HAP-1 (cell line): ENCODE data around the gene KNOP1.
"Not testable (repeated sequence)": the region's sequence is repeated elsewhere in the genome, so short reads cannot be mapped to it uniquely, and the experiment has no call there.

Source experiments
- DNase-seq, 2 experiments: peaks; one replicate each; pipeline ENCODE4 v3.0.0-alpha.2; 2016 to 2020; ENCODE audit warnings: low spot score in 2 of 2
- H3K27me3 ChIP-seq: fragments of 250-450 bp; sonication (Bioruptor Pico); 2 replicates; pipeline ENCODE4 v1.5.1; 2020; ENCODE audit warnings: low read depth, mild to moderate bottlenecking, moderate library complexity
- H3K36me3 ChIP-seq: fragments of 250-450 bp; sonication (Bioruptor Pico); replicated peaks from 2 replicates; pipeline ENCODE4 v1.5.1; 2020; ENCODE audit warnings: mild to moderate bottlenecking
- H3K4me1 ChIP-seq: fragments of 250-450 bp; sonication (Bioruptor Pico); 2 replicates; pipeline ENCODE4 v1.5.1; 2020; ENCODE audit warnings: mild to moderate bottlenecking
- H3K4me3 ChIP-seq: fragments of 250-450 bp; sonication (Bioruptor Pico); 2 replicates; pipeline ENCODE4 v1.5.1; 2020; ENCODE audit warnings: mild to moderate bottlenecking, moderate library complexity
- H3K9me3 ChIP-seq: fragments of 250-450 bp; sonication (Bioruptor Pico); 2 replicates; pipeline ENCODE4 v1.5.1; 2020; ENCODE audit warnings: mild to moderate bottlenecking, moderate library complexity
- in situ Hi-C: fragments of 300-500 bp; cut with MboI; formaldehyde crosslinking; loops from 3 replicates; pipeline ENCODE4 v1.14.3; 2020; ENCODE audit warnings: low sequenced_read_pairs, inconsistent platforms, mixed read lengths

KNOP1 gene

GRCh38 chr16:19696961-19697360 is 21.1 kb downstream of the KNOP1 start:
- H3K9me3 ChIP-seq, result no peaks in the 10 kb centered on the region
- H3K36me3 ChIP-seq, result peaks cover 17% of the 10 kb centered on the region
- H3K27me3 ChIP-seq, result no peaks in the 10 kb centered on the region
- no peak overlapping the region for H3K4me3 ChIP-seq
- no peak for DNase-seq
- in situ Hi-C loops, result no loop called here
- peaks cover 3% of the 10 kb centered on the region; the same call in 1 of the 2 replicates for H3K4me1 ChIP-seq

- DNase-seq, result peak in 1 of 2 experiments; percentile 68
- no peak overlapping the region for H3K4me3 ChIP-seq
- H3K36me3 ChIP-seq, result peaks cover 15% of the 10 kb centered on the region
- H3K4me1 ChIP-seq, result peaks cover 3% of the 10 kb centered on the region; the same call in 1 of the 2 replicates
- in situ Hi-C loops, result no loop called here
- no peaks in the 10 kb centered on the region for H3K27me3 ChIP-seq
- no peaks in the 10 kb centered on the region for H3K9me3 ChIP-seq
These were observed 21.7 kb downstream of the KNOP1 start for GRCh38 chr16:19696328-19696727.

GRCh38 chr16:19694989-19695388 is 23.0 kb downstream of the KNOP1 start:
- no peaks in the 10 kb centered on the region for H3K27me3 ChIP-seq
- peaks cover 17% of the 10 kb centered on the region for H3K36me3 ChIP-seq
- DNase-seq, result no peak
- in situ Hi-C loops, result no loop called here
- no peak overlapping the region for H3K4me3 ChIP-seq
- peaks cover 3% of the 10 kb centered on the region; the same call in 1 of the 2 replicates for H3K4me1 ChIP-seq
- no peaks in the 10 kb centered on the region for H3K9me3 ChIP-seq

GRCh38 chr16:19691161-19691711 is 26.8 kb downstream of the KNOP1 start:
- no peak for DNase-seq
- in situ Hi-C loops, result no loop called here
- no peaks in the 10 kb centered on the region for H3K27me3 ChIP-seq
- no peaks in the 10 kb centered on the region; the same call in 1 of the 2 replicates for H3K4me1 ChIP-seq
- no peak overlapping the region for H3K4me3 ChIP-seq
- no peaks in the 10 kb centered on the region for H3K9me3 ChIP-seq
- H3K36me3 ChIP-seq, result peaks cover 9% of the 10 kb centered on the region

GRCh38 chr16:19690196-19690595 is 27.8 kb downstream of the KNOP1 start:
- no peak for DNase-seq
- Histone ChIP-seq H3K36me3 (peaks cover 11% of the 10 kb centered on the region), H3K4me1 (no peaks in the 10 kb centered on the region), H3K4me3 (no peak overlapping the region), H3K9me3 (no peaks in the 10 kb centered on the region), H3K27me3 (no peaks in the 10 kb centered on the region)
- in situ Hi-C loops, result no loop called here

GRCh38 chr16:19689342-19689741 is 28.7 kb downstream of the KNOP1 start:
- Histone ChIP-seq H3K4me3 (no peak overlapping the region), H3K27me3 (no peaks in the 10 kb centered on the region), H3K36me3 (peaks cover 13% of the 10 kb centered on the region), H3K4me1 (no peaks in the 10 kb centered on the region), H3K9me3 (no peaks in the 10 kb centered on the region)
- DNase-seq, result no peak
- in situ Hi-C loops, result no loop called here

GRCh38 chr16:19688396-19689024 is 29.5 kb downstream of the KNOP1 start:
- no peak for DNase-seq
- H3K4me3 ChIP-seq, result no peak overlapping the region
- no peaks in the 10 kb centered on the region for H3K27me3 ChIP-seq
- H3K4me1 ChIP-seq, result no peaks in the 10 kb centered on the region
- no peaks in the 10 kb centered on the region for H3K9me3 ChIP-seq
- H3K36me3 ChIP-seq, result peaks cover 18% of the 10 kb centered on the region
- in situ Hi-C loops, result no loop called here

GRCh38 chr16:19687279-19687678 is 30.7 kb downstream of the KNOP1 start:
- H3K4me1 ChIP-seq, result no peaks in the 10 kb centered on the region
- H3K36me3 ChIP-seq, result peaks cover 17% of the 10 kb centered on the region
- no peaks in the 10 kb centered on the region for H3K9me3 ChIP-seq
- no peak overlapping the region for H3K4me3 ChIP-seq
- in situ Hi-C loops, result no loop called here
- no peaks in the 10 kb centered on the region for H3K27me3 ChIP-seq
- DNase-seq, result no peak

GRCh38 chr16:19685176-19685575 is 32.9 kb downstream of the KNOP1 start:
- H3K36me3 ChIP-seq, result peaks cover 13% of the 10 kb centered on the region
- H3K27me3 ChIP-seq, result no peaks in the 10 kb centered on the region
- H3K4me1 ChIP-seq, result no peaks in the 10 kb centered on the region
- DNase-seq, result no peak
- in situ Hi-C loops, result no loop called here
- H3K9me3 ChIP-seq, result no peaks in the 10 kb centered on the region
- no peak overlapping the region for H3K4me3 ChIP-seq

GRCh38 chr16:19683453-19684236 is 34.4 kb downstream of the KNOP1 start:
- no peaks in the 10 kb centered on the region for H3K27me3 ChIP-seq
- H3K36me3 ChIP-seq, result peaks cover 13% of the 10 kb centered on the region
- in situ Hi-C loops, result no loop called here
- no peak for DNase-seq
- H3K4me3 ChIP-seq, result no peak overlapping the region
- H3K9me3 ChIP-seq, result no peaks in the 10 kb centered on the region
- H3K4me1 ChIP-seq, result no peaks in the 10 kb centered on the region

GRCh38 chr16:19681637-19682036 is 36.4 kb downstream of the KNOP1 start:
- H3K9me3 ChIP-seq, result no peaks in the 10 kb centered on the region
- no peak for DNase-seq
- H3K27me3 ChIP-seq, result no peaks in the 10 kb centered on the region
- H3K4me3 ChIP-seq, result no peak overlapping the region
- peaks cover 13% of the 10 kb centered on the region for H3K36me3 ChIP-seq
- H3K4me1 ChIP-seq, result no peaks in the 10 kb centered on the region
- in situ Hi-C loops, result no loop called here

- Histone ChIP-seq H3K27me3 (no peaks in the 10 kb centered on the region), H3K36me3 (peaks cover 13% of the 10 kb centered on the region), H3K4me1 (no peaks in the 10 kb centered on the region), H3K9me3 (no peaks in the 10 kb centered on the region), H3K4me3 (no peak overlapping the region)
- no peak for DNase-seq
- in situ Hi-C loops, result no loop called here
These were observed 37.1 kb downstream of the KNOP1 start for GRCh38 chr16:19680881-19681340.

- H3K9me3 ChIP-seq, H3K4me3 ChIP-seq, H3K36me3 ChIP-seq, H3K4me1 ChIP-seq, DNase-seq, H3K27me3 ChIP-seq, in situ Hi-C loops: not testable (repeated sequence)
These were observed 38.7 kb downstream of the KNOP1 start for GRCh38 chr16:19679281-19679680.

GRCh38 chr16:19678804-19679203 is 39.2 kb downstream of the KNOP1 start:
- no peaks in the 10 kb centered on the region for H3K27me3 ChIP-seq
- in situ Hi-C loops, result no loop called here
- H3K9me3 ChIP-seq, result no peaks in the 10 kb centered on the region
- no peak for DNase-seq
- H3K4me3 ChIP-seq, result no peak overlapping the region
- peaks cover 7% of the 10 kb centered on the region for H3K36me3 ChIP-seq
- H3K4me1 ChIP-seq, result no peaks in the 10 kb centered on the region
